H1 (cell line): ENCODE results near the gene IGSF9. TPM values are rescaled to one million over a fixed set of nuclear protein-coding genes. Genes with fewer than 3 reads are reported as not detected.

Experiments used
- CREB1 ChIP-seq: IDR thresholded peaks from 2 replicates; pipeline ENCODE4 v1.6.1; 2012; ENCODE audit warnings: inconsistent platforms
- CTCF ChIP-seq, 3 experiments: IDR thresholded peaks; 1 replicate in 2 of 3; 2 replicates in 1 of 3; pipeline versions ENCODE4 v1.5.1 to v1.6.1; 2011; ENCODE audit warnings: low read length in 3 of 3, mild to moderate bottlenecking in 3 of 3, inconsistent platforms in 2 of 3, low read depth in 1 of 3, moderate library complexity in 1 of 3; ENCODE audit not compliant: insufficient read depth in 1 of 3; ENCODE audit errors: control extremely low read depth in 1 of 3
- GABPA ChIP-seq: IDR thresholded peaks from 2 replicates; pipeline ENCODE4 v1.6.1; 2011; ENCODE audit warnings: mild to moderate bottlenecking, low read length, moderate library complexity, borderline replicate concordance; ENCODE audit not compliant: insufficient read depth
- JUND ChIP-seq: IDR thresholded peaks from 2 replicates; pipeline ENCODE4 v1.6.1; 2011; ENCODE audit warnings: mild to moderate bottlenecking, improper control_type of control experiment, low read length
- MAFK ChIP-seq: IDR thresholded peaks from 2 replicates; pipeline ENCODE4 v1.6.1; 2012; ENCODE audit warnings: low read depth, mild to moderate bottlenecking, improper control_type of control experiment, low read length
- MAX ChIP-seq: IDR thresholded peaks from 2 replicates; pipeline ENCODE4 v1.6.1; 2012; ENCODE audit warnings: inconsistent platforms
- NRF1 ChIP-seq: IDR thresholded peaks from 2 replicates; pipeline ENCODE4 v1.6.1; 2011; ENCODE audit warnings: mild to moderate bottlenecking, low read depth, low read length, improper control_type of control experiment
- POLR2A ChIP-seq, 2 experiments: IDR thresholded peaks; 1 replicate in 1 of 2; 2 replicates in 1 of 2; pipeline ENCODE4 v1.6.1; 2011; ENCODE audit warnings: low read depth in 2 of 2, low read length in 2 of 2, mild to moderate bottlenecking in 2 of 2; ENCODE audit errors: control extremely low read depth in 1 of 2
- POLR2AphosphoS5 ChIP-seq: IDR thresholded peaks from 2 replicates; pipeline ENCODE4 v1.6.1; 2011; ENCODE audit warnings: low read depth, low read length
- RAD21 ChIP-seq, 2 experiments: IDR thresholded peaks in 1 of 2; conservative IDR thresholded peaks in 1 of 2; 2 replicates each; pipeline ENCODE4 v1.6.1; 2011; ENCODE audit warnings: low read depth in 2 of 2, low read length in 2 of 2, improper control_type of control experiment in 1 of 2, inconsistent platforms in 1 of 2, mild to moderate bottlenecking in 1 of 2, moderate library complexity in 1 of 2
- SAP30 ChIP-seq: fragments of 300-600 bp; sonication (generic); IDR thresholded peaks from 2 replicates; pipeline ENCODE4 v1.7.1; 2012; ENCODE audit warnings: low read length, moderate library complexity, mild to moderate bottlenecking, inconsistent platforms; ENCODE audit not compliant: insufficient read depth, insufficient replicate concordance
- SIN3A ChIP-seq, 2 experiments: IDR thresholded peaks in 1 of 2; conservative IDR thresholded peaks in 1 of 2; 2 replicates each; pipeline ENCODE4 v1.6.1; 2011 to 2012; ENCODE audit warnings: low read length in 2 of 2, improper control_type of control experiment in 1 of 2, low read depth in 1 of 2, mild to moderate bottlenecking in 1 of 2
- SIRT6 ChIP-seq: IDR thresholded peaks from one replicate; pipeline ENCODE4 v1.7.1; 2012; ENCODE audit warnings: low read length, inconsistent platforms
- SRF ChIP-seq: IDR thresholded peaks from 2 replicates; pipeline ENCODE4 v1.6.1; 2011; ENCODE audit warnings: mild to moderate bottlenecking, low read depth, low read length, moderate library complexity
- SUZ12 ChIP-seq: fragments of 200-600 bp; sonication (generic); IDR thresholded peaks from 2 replicates; pipeline ENCODE4 v1.6.1; 2012; ENCODE audit warnings: mild to moderate bottlenecking, inconsistent platforms, low read length, moderate library complexity, mixed read lengths
- TAF1 ChIP-seq: IDR thresholded peaks from 2 replicates; pipeline ENCODE4 v1.6.1; 2011; ENCODE audit warnings: mild to moderate bottlenecking, low read depth, low read length
- TBP ChIP-seq: IDR thresholded peaks from 2 replicates; pipeline ENCODE4 v1.6.1; 2011; ENCODE audit warnings: low read depth, low read length, improper control_type of control experiment
- TCF12 ChIP-seq: IDR thresholded peaks from 2 replicates; pipeline ENCODE4 v1.6.1; 2011; ENCODE audit warnings: low read depth, mild to moderate bottlenecking, low read length
- TEAD4 ChIP-seq: IDR thresholded peaks from 2 replicates; pipeline ENCODE4 v1.6.1; 2012; ENCODE audit warnings: low read depth, low read length, inconsistent platforms, mixed read lengths
- YY1 ChIP-seq: IDR thresholded peaks from 2 replicates; pipeline ENCODE4 v1.6.1; 2011; ENCODE audit warnings: low read depth, mild to moderate bottlenecking, low read length
- polyA plus RNA-seq, 7 experiments: library from polyadenylated mRNA; depleted of rRNA in 3 of 7; stranded (reverse) in 5 of 7; unstranded in 2 of 7; fragments of >200 nt in 5 of 7; fragments of 200-250 nt in 2 of 7; gene quantifications; 1 replicate in 5 of 7; 2 replicates in 1 of 7; 4 replicates in 1 of 7; pipeline versions ENCODE4 v1.2.1 to v1.2.3, GENCODE V29; 2011 to 2013; ENCODE audit warnings: missing spikeins in 2 of 7, mixed read lengths in 2 of 7
- total RNA-seq: library from RNA; stranded (reverse); fragmentation: NEBNext Ultra II Directional; extraction: Animal tissue kit (Norgen Biotek cat#: 25700); gene quantifications from 2 replicates; pipeline ENCODE4 v1.2.1, GENCODE V29; 2021
- TF ChIP-seq, protein P1 (sequence below): IDR thresholded peaks from 2 replicates; pipeline ENCODE4 v1.6.1; 2012; ENCODE audit warnings: inconsistent platforms
- TF ChIP-seq, protein P2 (sequence below): IDR thresholded peaks from 2 replicates; pipeline ENCODE4 v1.6.1; 2011; ENCODE audit warnings: low read depth, mild to moderate bottlenecking, low read length; ENCODE audit not compliant: insufficient read depth

IGSF9 gene
- total and polyA plus RNA-seq, 2 of the 8 experiments (the other 6 are each of a cell fraction or from before 2014, with no cell fraction given): 10.9 to 28.1 TPM

DNA sequence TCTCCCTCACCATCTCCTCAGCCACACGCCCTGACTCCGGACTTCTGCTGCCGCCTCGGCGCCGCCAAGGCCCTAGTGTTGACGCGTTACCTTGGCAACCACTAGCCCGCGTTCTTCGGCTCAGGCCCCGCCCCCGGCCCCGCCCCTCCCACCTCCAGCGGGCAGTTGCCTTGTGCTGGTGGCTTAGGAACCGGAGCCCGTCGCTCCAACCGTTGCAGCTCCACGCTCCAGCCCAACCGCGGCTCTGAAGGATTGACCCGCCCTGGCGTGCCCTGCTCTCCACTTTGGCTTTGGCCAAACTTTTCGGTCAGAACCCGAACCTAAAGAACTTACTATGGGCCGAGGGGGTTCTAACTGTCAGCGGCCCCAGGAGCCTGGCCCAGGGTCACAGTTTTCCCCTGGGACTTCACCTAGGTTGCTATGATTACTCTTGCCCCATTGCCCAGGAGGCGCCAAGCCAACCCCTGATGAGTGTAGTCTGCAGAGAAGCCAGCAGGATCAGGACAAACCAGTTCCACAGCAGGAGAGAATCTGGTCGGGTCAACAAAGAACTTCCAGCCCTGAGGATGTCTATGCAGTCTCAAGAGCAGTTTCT lies 45.2 kb downstream of the IGSF9 start, which contains the start of gene CFAP45 (continued):
- TF ChIP-seq SRF: no peak
- no peak for TF ChIP-seq CREB1
- no peak for TF ChIP-seq YY1
- no peak; the same call in 1 of the 2 replicates for TF ChIP-seq POLR2AphosphoS5
- no peak for TF ChIP-seq TAF1
- TF ChIP-seq POLR2A (IDR thresholded peaks at IDR 0.05; ENCODE audit: control extremely low read depth in 1 of 2, low read depth in 2 of 2, low read length in 2 of 2): no peak; a peak in 1 of 3 replicates
- TF ChIP-seq NRF1: no peak
- no peak for TF ChIP-seq JUND
- TF ChIP-seq, protein P1, sequence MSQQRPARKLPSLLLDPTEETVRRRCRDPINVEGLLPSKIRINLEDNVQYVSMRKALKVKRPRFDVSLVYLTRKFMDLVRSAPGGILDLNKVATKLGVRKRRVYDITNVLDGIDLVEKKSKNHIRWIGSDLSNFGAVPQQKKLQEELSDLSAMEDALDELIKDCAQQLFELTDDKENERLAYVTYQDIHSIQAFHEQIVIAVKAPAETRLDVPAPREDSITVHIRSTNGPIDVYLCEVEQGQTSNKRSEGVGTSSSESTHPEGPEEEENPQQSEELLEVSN: peak; percentile 53
- no peak for TF ChIP-seq SUZ12
- no peak for TF ChIP-seq RAD21 (IDR thresholded peaks at IDR 0.05 in 1 of 2, conservative IDR thresholded peaks at IDR 0.05 in 1 of 2; ENCODE audit: low read depth in 2 of 2, low read length in 2 of 2)
- TF ChIP-seq MAFK: no peak
- no peak for TF ChIP-seq TEAD4
- no peak for TF ChIP-seq GABPA
- no peak for TF ChIP-seq SAP30
- TF ChIP-seq CTCF (IDR thresholded peaks at IDR 0.05; ENCODE audit: control extremely low read depth in 1 of 3, insufficient read depth in 1 of 3, low read depth in 1 of 3, low read length in 3 of 3): no peak
- TF ChIP-seq TBP: no peak
- TF ChIP-seq MAX: peak; percentile 51; the same call in 1 of the 2 replicates
- TF ChIP-seq, protein P2, sequence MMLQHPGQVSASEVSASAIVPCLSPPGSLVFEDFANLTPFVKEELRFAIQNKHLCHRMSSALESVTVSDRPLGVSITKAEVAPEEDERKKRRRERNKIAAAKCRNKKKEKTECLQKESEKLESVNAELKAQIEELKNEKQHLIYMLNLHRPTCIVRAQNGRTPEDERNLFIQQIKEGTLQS: no peak
- TF ChIP-seq SIN3A (conservative IDR thresholded peaks at IDR 0.05 in 1 of 2, IDR thresholded peaks at IDR 0.05 in 1 of 2; ENCODE audit: low read depth in 1 of 2, low read length in 2 of 2): peak in 1 of 2 experiments; percentile 60; a peak in 1 of 4 replicates
- TF ChIP-seq TCF12: no peak
- no peak for TF ChIP-seq SIRT6
